Astrocyte of the spinal cord (primary cell): ENCODE data around the gene ULK4.
A peak's percentile ranks its signal among the peaks of the same experiment; 100 is the strongest.

Experiments
- DNase-seq: peaks from one replicate; pipeline ENCODE4 v3.0.0; 2011; ENCODE audit warnings: low read depth, low spot score
- H3K4me3 ChIP-seq: 2 replicates; pipeline ENCODE4 v1.5.1; 2011; ENCODE audit warnings: low read depth, mild to moderate bottlenecking, low read length, moderate library complexity
- in situ Hi-C: cut with HindIII; loops from 2 replicates; pipeline ENCODE4 v1.10.0; 2017; ENCODE audit warnings: low sequenced_read_pairs
- TF ChIP-seq, protein P1 (sequence below): IDR thresholded peaks from 2 replicates; pipeline ENCODE4 v1.5.1; 2012; ENCODE audit warnings: low read depth, mild to moderate bottlenecking, low read length, inconsistent platforms

The ULK4 gene

DNA sequence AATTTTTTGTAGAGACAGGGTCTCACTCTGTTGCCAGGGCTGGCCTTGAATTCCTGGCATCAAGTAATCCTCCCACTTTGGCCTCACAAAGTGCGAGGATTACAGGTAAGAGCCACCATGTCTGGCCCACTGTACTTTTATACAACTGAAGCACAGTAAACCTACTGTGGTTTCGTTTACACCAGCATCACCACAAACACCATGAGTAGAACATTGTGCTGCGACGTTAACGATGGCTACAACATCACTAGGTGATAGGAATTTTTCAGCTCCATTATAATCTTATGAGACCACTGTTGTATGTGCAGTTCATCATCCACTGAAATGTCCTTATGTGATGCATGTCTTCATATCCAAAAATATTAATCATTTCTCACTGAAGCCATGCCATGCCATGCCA, 750.9 kb downstream of the ULK4 start:
- TF ChIP-seq, protein P1, sequence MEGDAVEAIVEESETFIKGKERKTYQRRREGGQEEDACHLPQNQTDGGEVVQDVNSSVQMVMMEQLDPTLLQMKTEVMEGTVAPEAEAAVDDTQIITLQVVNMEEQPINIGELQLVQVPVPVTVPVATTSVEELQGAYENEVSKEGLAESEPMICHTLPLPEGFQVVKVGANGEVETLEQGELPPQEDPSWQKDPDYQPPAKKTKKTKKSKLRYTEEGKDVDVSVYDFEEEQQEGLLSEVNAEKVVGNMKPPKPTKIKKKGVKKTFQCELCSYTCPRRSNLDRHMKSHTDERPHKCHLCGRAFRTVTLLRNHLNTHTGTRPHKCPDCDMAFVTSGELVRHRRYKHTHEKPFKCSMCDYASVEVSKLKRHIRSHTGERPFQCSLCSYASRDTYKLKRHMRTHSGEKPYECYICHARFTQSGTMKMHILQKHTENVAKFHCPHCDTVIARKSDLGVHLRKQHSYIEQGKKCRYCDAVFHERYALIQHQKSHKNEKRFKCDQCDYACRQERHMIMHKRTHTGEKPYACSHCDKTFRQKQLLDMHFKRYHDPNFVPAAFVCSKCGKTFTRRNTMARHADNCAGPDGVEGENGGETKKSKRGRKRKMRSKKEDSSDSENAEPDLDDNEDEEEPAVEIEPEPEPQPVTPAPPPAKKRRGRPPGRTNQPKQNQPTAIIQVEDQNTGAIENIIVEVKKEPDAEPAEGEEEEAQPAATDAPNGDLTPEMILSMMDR, result no peak
- DNase-seq, result no peak
- in situ Hi-C loops, result no loop called here
- H3K4me3 ChIP-seq, result no peak overlapping the region

DNA sequence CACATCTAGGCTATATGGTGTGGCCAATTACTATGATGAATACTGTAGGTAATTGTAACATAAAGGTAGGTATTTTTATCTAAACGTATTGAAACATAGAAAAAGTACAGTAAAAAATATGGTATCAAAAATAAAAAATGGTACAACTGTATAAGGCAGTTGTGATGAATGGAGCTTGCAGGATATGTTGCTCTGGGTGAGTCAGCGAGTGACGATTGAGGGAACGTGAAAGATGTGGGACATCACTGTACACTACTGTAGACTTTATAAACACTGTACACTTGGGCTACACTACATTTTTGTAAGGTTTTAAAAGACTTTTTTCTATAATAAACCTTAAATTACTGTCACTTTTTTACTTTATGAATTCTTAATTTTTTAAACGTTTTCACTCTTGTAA, 752.3 kb downstream of the ULK4 start:
- DNase-seq, result no peak
- H3K4me3 ChIP-seq, result no peak overlapping the region
- TF ChIP-seq, protein P1, result no peak
- in situ Hi-C loops, result no loop called here

DNA sequence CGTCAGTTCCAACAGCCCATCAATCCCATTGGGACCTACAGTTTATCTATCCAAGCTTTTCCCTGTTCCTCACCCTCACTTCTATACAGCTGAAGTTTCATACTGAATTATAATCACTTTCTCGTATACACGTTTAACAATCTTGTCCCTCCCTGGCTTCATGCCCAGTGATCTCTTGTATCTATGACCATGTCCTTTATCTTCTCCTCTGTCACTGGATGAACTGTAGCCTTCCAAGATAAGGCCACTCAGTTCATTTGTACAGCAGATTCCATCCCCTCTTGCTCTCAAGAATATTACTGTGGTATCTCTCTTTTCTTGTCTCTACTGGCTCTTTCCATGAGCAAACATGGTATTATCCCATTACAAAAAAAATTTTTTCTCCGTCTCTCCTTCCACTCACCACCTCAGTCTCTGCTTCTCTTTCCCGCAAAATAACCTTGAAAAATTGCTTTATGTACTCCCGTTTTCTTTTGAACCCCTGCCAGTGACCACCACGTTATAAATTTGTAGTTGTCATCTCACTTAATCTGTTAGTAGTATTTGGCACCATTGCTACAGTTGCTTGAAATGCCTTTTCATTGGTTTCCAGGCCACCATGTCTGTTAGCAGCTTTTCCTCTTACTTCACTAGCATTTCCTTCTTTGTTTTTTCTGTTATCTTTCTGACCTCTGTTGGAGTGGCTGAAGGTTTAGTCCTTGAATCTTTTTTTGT, 753.2 kb downstream of the ULK4 start:
- in situ Hi-C loops, result no loop called here
- TF ChIP-seq, protein P1, result no peak
- H3K4me3 ChIP-seq, result no peak overlapping the region
- DNase-seq, result peak; percentile 28

DNA sequence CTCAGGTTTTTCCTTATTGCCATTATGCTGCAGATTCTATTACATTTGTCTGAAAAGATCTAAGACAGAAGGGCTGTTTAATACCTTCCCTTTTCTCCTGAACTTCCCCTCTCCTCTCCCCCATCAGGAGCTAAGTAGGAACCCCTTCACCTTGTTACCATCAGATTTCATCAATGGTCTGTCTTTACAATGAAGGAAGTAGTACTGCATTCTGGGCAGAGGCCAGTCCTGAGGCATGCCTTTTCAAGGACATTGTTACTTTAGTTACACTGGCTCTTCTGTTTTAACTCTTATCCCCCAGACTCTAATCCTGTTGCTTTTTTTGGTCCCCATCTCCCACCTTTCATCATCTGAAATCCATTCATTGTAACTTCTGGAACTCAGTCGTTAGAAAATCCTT, 754.5 kb downstream of the ULK4 start:
- DNase-seq, result no peak
- TF ChIP-seq, protein P1, result no peak
- in situ Hi-C loops, result no loop called here
- H3K4me3 ChIP-seq, result no peak overlapping the region

DNA sequence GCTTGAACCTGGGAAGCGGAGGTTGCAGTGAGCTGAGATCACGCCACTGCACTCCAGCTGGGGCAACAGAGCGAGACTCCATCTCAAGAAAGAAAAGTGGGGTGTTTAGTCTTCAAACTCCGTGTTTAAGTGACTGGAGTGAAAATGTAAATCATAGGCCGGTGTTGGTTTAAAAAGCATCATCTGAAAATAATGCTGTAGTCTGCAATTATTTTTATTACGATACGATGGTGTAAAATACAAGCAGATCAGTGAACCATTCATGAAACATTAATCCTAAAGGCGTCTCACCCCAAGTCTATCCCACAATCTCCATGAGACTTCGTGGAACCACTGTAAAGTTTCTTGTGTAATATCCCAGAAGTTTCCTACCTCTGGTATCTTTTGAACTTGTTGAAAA, 756.3 kb downstream of the ULK4 start:
- in situ Hi-C loops, result no loop called here
- DNase-seq, result no peak
- H3K4me3 ChIP-seq, result no peak overlapping the region
- TF ChIP-seq, protein P1, result no peak

DNA sequence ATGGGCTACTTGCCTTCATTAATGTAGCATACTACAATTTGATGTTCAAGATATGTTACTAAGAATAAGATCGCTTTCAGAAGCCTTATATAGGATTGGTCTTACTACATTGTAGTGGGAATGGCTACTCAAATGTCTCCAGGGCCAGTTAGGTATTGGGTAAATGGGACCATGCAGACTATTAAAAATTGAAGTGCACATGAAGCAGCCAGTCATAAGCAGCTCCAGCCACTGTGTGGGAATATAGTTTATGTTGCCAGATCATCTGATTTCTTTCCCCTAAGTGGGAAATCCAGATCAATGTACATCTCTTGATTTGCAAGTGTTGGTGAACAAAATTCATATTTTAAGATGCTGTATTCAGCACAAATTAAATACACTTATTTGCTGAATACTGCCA, 757.5 kb downstream of the ULK4 start:
- DNase-seq, result no peak
- TF ChIP-seq, protein P1, result no peak
- no peak overlapping the region for H3K4me3 ChIP-seq
- in situ Hi-C loops, result no loop called here

DNA sequence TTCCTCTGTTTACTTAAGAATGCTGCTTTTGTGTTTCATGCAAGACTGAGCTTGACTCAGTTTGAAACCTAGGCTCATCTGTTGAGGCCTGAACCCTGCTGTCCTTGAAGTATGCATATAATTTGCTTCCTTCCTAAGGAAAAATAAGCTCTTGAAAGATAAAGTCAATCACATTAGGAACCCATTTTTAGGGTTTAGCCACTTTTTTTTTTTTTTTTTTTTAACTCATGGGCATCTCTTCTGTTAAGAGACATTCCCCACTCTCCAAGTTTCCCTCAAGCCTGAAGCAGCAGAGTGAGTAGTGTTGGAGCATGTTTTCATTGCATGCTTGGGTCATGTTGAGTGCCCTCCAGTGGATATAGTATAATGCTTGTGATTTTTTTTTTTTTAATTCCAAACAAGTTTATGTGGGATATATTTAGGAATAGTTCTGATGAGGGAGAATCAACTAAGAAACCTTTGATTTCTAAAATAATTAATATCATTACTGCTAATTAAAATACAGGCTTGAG, 759.0 kb downstream of the ULK4 start:
- TF ChIP-seq, protein P1, result peak; percentile 46
- DNase-seq, result peak; percentile 73
- in situ Hi-C loops, result no loop called here
- peak overlapping the region; percentile 97 for H3K4me3 ChIP-seq
